GM19463 (cell line): ENCODE data around the gene SLF2.

Source experiments
- ATAC-seq: cut with Tn5 transposase; IDR thresholded peaks from one replicate; pipeline ENCODE4 v1.9.1; 2021; ENCODE audit warnings: mild to moderate bottlenecking, moderate library complexity; ENCODE audit not compliant: unreplicated experiment

SLF2 gene

DNA sequence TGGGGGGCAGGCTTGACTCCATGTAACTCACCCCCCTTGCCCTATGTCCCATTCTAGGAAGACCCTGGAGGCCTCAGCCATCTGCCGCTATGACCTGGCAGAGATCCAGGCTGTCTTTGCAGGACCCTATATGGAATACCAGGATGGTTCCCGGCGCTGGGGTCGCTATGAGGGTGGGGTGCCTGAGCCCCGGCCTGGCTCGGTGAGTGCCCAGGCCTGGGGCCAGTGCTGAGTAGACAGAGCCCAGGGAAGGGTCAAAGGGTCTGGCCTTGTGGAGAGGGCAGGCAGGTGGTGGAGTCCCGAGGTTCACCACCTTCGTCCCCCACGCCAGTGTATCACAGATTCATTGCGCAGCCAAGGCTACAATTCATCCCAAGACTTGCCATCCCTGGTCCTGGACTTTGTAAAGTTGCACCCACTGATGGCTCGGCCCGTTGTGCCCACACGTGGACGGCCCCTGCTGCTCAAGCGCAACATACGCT, 67.1 kb downstream of the SLF2 start:
- no peak for ATAC-seq

DNA sequence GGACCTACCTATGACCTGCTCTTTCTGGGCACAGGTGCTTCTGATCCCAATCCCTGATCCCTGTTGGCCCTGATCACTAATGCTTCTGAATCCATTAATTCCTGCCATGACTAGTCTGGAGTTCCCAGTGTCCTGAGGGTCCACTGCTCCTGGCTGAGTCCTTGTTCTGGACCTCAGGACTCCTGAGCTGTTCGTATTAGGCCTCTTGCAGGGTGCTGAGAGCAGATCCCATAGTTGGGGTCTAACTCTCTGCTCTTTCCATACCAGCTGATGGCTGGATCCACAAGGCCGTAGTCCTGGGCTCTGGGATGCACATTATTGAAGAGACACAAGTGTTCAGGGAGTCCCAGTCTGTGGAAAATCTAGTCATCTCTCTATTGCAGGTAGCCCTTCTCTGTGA, 67.5 kb downstream of the SLF2 start:
- ATAC-seq, result no peak

DNA sequence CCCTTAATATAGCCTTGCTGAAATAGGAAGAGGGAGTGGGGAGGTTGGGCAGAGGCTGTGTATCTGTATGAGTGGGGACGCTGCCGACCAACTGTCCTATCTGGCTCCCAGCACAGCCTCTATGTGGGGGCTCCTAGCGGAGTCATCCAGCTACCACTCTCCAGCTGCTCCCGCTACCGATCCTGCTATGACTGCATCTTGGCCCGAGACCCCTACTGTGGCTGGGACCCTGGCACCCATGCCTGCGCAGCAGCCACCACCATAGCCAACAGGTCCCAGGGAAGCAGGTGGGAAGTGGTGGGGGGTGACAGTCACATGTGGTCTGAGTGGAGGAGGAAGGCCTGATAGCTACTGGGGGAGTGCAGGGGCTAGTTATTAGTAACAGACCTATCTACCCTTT, 67.9 kb downstream of the SLF2 start:
- no peak for ATAC-seq

DNA sequence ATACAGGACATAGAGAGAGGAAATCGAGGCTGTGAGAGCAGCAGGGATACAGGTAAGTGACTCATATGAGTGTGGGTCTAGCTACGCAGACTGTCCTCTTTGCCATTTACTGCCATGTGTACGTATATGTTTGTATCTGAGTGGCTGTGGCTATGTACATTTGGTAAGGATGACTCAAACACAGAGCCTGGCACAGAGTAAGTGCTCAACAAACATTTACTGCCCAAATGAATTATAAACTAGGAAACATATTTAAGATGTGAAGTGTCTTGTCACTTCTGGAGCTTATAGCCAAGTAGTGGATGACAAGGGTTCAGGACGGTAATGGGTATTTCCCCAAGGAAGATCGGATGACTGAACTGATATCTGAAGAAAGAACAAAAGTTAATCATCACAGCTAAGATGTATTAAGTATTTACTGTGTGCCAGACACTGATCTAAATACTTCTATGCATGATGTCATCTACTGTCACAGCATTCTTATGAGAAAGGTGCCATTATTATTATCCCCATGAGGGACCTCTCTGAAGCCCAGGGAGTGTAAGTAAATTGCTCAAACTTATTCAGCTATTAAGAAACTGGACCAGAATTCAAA, 68.5 kb downstream of the SLF2 start:
- ATAC-seq, result no peak

DNA sequence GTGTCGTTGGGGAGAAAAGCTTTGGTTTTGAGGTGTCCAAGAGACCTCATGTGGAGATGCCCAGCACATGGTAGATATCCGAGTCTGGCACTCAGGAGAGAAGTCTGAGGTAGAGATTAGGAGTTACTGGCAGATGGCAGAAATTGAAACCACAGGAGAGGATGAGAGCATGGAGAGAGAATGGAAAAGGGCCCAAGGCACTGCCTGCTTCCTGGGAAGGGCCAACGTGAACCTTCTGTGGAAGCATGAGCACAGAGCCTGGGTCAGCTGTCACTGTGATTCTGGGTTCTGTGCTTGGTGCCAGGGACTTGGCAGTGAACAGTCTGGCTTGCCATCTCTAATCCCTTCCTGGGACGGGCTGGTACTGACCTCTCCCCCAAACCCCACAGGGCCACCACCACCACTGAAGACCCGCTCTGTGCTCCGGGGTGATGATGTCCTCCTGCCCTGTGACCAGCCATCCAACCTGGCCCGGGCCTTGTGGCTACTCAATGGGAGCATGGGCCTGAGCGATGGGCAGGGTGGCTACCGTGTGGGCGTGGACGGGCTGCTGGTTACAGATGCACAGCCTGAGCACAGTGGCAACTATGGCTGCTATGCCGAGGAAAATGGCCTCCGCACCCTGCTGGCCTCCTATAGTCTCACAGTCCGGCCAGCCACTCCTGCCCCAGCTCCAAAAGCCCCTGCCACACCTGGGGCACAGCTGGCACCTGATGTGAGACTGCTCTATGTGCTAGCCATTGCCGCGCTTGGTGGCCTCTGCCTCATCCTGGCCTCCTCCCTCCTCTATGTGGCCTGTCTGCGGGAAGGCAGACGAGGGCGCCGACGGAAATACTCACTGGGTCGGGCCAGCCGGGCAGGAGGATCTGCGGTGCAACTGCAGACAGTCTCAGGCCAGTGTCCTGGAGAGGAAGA, 70.4 kb downstream of the SLF2 start:
- ATAC-seq, result no peak

DNA sequence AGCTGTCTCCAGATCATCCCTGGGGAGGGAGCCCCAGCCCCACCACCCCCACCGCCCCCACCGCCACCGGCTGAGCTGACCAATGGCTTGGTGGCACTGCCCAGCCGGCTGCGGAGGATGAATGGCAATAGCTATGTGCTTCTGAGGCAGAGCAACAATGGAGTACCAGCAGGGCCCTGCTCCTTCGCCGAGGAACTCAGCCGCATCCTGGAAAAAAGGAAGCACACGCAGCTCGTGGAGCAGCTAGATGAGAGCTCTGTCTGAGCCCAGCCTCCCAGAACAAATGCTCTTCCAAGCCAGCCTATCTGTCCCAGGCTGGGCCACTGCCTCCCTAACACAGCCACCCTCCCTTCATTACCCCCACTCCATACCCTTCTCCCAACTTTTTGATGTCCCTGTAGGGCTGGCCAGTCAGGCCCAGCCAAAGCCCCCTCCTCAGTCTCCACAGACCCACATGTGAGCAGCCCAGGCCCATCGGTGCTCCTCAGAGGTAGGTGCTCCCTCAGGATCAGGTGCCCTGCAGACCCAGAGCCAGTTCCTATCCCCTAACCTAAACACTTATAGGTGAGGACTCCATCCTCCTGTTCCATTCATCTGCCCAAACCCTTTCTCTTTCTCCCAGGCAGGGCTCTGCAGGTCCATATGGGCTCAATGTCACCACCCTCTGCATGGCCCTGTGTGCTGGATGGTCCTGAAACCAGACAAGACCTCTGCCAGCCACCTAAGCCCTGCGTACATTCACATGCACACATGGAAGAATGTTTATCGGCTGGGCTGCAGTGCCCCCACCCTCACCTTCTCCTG, 71.3 kb downstream of the SLF2 start:
- no peak for ATAC-seq

DNA sequence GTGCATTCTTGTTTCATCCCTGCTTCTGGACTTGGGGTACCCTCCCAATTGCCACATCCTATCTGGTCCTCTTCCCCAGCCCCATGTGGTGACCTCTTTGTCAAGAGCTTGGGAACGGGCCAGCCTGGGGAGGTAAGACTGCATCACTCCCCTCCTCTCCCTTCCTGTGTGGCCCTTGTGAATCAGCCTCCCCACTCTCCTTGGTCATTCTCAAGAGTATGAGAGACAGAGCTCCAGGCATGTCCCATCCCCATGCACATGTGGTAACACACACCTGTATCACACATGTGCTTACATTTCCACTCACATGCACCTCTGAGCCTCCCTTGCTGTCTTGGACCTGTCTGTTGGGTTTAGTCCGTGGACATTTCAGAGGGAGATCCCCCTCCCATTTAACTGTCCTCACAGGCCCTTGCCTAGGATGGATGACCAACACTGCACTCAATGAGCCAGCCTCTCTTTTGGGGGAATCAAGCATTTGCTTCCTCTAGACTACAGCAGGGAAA, 72.0 kb downstream of the SLF2 start:
- ATAC-seq, result no peak

DNA sequence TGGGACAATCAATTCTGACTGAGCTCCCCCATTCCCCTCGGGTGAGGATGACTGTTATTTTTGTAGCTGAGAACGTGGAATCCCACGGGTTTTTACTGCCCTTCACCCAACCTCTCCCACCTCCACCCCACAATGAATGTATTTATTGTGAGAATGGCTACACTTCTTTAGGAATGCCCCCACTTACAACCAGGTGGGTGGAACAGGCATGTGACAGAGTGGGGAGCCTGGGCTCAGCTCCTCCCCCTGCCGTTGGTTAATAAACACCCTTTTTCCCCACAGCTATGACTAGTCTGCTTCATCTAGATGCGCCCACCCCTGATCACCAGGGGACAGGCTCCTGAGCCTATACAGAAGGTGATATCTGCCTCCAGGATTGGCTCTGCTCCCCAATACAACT, 72.6 kb downstream of the SLF2 start:
- no peak for ATAC-seq

DNA sequence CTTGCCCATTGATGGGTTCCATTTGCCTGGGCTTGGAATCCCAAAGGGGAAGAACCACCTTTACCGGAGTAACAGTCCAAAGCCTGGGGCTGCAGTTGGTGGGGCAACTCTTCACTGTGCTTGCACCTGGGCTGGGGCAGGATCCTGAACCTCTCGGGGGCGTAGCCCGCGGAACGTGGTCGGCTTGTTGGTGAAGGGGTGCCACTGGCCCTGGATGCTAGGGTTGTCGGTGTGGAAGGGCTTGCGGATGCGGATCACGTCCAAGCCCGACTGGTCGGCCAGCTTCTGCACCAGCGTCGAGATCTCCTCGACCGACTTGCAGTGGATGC, 73.8 kb downstream of the SLF2 start:
- ATAC-seq, result no peak

DNA sequence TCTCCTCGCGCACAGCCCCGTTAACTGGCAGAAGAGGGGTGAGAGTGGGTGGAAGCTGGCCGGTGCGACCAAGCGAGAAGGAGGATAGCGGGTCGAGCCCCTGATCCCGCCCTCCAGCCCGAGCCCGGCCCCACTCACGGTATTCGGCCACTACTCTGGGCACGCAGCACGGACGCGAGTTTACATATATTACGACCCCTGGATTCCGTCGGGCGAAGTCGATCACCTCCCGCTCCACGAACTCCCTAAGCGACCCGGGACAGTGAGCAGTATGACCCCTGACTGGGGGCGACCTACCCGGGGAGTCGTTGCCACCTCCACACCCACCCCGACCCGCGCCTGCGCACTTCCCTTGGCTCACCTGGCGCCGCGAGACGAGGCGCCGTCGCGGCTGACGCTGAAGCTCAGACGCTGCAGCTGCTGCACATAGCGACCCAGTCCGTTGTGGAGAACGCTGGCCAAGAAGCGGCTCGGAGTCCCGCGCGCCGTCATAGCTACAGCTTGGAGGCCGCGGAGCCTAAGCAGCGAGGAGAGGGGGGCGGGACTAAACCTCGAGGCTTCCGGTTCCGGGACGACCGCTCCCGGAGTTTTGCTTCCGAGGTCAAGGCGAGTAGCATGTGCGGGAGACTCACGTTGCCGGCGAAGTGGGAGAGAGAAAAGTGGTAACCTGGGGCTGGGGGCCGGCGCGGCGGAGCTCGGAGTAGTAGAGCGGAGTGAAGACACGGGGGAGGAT, 74.4 kb downstream of the SLF2 start, which contains the start of the genes MRPL43 and TWNK:
Gene MRPL43, minus strand, starts transcription at position 546 of the 733 bp plus-strand sequence. Its CDS starts 54 bp downstream, at position 492.
Gene TWNK, plus strand, starts transcription at position 592 of the 733 bp plus-strand sequence. CDS start 668 bp downstream, outside the sequence.
- peak; percentile 85 for ATAC-seq

DNA sequence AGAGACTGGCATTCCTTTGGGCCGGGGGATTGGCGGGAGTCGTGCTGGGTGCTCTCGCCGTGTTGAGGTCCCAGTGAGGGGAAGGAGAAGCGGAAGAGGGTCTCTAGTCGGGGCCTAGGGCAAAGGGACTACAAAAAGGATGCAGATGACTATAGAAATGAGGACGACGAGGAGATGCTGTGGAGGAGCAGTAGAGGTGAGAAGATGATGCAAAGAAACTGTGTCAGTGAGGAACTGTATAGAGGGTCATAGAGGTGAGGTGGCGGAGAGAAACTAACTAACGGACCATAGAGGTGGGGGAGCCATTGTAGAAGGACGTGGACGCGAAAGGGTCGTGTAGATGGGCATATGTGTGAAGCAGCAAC, 74.9 kb downstream of the SLF2 start:
- ATAC-seq, result no peak

DNA sequence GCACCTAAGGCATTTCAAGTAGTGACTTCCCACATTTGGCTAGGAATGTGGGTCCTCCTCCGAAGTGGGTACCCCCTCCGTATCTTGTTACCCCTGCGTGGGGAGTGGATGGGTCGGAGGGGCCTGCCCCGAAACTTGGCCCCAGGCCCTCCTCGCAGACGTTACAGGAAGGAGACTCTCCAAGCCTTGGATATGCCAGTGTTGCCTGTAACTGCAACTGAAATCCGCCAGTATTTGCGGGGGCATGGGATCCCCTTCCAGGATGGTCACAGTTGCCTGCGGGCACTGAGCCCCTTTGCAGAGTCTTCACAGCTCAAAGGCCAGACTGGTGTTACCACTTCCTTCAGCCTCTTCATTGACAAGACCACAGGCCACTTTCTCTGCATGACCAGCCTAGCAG, 75.4 kb downstream of the SLF2 start:
- ATAC-seq, result no peak

DNA sequence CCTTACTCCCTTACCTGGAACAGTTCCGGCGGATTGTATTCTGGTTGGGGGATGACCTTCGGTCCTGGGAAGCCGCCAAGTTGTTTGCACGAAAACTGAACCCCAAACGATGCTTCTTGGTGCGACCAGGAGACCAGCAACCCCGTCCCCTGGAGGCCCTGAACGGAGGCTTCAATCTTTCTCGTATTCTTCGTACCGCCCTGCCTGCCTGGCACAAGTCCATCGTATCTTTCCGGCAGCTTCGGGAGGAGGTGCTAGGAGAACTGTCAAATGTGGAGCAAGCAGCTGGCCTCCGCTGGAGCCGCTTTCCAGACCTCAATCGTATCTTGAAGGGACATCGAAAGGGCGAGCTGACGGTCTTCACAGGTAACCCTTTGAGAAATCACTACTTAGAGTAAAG, 76.3 kb downstream of the SLF2 start:
- ATAC-seq, result no peak

DNA sequence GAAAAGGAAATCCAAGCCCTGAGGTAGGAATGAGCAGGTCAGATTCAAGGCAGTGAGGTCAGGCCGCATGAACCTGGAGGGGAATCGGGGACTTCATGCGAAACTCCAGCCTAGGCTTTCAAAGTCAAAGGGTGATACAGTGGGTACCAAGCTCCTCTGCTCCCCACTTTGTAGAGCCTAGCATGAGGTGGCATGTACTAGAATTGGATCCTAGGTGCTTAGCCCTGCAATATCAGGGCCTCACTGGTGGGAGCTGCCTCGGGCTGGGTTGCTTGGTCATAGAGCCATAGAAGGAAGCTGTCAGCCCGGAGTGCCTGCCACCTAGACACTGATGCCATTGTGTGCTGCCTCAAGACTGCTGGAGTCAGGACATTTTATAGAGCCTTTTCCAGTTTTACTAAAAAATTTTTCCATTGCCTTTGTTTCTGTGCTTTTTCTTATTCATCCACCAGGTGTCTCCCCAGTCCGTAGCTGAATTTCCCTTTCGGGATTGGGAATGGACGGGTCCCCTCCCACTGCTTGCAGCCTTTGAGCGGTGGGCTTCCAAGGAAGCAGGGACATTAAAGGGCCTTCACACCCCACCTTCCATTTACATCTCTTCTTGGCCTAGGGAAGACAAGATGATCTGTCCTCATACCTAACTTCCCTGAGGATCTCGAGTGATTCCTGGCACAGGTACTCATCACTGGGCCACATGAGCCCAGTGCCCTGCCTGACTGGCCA, 81.4 kb downstream of the SLF2 start:
- no peak for ATAC-seq

DNA sequence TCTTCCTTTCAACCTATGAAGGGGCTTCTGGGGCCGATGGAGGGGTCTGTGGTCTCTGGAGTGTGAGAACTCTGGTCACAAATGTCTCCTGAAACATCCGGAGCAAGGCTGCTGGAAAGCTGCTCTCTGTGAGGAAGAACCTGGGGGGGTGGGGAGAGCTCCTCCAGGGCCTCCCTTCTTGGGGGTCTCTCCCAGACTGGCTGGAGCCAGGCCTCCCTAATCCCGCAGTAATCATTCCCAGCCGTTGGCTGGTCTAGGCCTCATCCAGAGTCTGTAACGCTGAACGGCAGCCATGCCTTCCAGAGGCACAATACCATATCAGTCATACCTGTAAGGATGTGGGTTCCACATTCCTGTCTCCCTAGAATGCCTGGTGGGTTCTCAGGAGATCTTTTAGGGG, 82.4 kb downstream of the SLF2 start:
- no peak for ATAC-seq

DNA sequence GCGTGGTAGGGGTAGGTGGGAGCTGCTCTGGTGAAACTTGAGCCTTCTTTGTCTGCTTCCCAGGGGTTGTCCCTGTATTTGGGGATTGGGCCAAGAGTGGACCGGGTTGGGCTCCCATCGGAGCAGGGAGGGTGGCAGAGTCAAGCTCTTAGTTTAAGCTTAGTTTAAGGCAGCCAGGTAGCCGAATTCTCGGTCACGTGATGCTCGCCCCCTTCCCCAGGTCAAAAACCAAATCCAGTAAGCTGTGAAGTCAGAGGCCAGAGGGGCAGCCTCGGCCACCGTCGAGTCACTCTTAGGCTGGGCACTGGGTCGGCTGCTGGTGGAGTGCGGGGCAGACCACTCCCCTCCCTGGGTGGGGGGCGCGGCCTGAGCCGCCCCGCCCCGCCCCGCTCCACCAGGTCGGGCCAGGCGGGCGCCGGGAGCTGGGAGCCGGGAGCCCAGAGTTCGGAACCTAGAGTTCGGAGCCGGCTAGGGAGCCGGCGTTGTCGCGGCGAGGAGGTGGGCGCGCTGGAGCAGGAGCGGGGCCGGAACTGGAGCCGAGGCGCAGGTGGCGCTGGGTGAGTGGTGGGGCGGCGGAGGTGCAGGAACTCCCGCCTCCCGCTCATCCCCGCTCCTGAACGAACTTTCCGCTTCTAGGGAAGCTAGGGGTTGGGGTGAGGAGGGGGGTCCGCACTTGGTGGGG, 84.1 kb downstream of the SLF2 start:
- peak; percentile 15 for ATAC-seq

DNA sequence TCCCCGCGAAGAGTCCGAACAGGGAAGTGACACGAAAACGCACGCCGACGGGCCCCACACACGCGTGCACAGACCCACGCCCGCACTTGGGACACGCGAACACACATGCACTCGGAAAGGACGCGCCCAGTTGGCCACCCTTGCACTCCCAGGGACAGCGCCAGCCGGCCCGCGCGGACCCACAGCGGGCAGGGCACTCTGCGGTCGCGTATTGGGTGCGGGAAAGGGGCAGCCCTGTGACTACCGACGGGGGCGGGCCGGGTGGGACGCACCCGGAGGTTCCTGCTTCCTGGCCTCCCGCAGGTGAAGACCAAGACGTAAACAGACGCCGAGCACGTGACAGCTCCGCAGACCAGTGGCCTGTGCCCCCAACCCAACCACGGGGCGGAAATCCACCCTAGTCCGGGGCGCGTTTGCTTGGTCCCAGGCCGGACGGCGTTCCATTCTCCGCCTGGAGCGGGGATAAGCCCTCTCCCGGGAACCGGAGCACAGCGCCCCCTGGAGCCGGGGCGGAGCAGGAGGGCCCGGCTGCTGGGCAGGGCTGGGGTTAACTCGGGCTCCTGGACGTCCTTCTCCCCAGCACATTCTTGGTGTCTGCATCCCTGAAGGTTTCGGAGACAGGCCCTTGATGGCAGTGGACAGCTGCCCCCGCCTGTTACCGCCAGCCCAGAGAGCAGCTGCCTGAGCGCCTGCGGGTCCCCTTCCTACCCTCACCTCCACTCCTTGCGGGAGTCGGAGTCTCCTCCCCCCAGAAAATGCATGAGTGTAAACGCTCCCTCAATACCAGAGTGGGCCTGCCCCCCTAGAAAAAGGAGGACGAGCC, 84.8 kb downstream of the SLF2 start:
- ATAC-seq, result peak; percentile 28

DNA sequence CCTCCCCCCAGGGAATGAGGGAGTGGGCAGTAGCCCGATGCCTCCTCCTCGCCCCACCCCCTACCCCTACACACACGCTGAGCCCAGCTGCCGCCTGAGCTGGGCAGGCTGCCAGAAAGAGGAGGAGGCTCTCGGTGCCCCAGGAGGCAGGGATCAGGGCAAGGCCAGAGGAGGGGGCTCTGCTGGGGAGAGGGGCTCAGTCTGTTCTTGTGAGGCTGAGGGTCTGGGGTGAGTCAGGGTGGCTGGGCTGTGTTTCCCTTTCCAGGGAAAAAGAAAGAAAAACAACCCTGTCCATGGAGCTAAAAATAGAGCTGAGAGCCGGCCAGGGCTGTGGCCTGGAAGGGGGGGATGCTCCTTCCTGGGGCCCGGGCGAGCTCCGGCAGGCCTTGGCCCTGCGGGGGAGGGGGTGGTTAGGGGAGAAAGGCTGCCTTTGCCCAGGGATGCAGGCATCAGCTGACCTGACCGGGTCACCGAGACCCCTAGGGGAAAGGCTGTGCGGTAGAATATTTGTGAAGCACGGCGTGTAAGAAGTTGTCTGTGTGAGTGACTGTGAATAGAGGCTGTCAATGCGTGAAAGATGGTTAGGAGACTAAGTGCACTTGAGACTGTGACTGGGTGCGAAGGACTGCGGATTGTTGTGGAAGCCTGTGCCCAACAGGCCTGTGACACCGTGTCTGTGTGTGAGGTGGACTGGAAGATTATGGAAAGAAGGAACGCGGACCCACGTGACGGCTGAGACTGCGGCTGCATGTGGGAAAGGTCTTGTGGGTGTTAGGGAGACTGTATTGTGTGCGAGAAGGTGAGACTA, 85.6 kb downstream of the SLF2 start:
- ATAC-seq, result peak; percentile 38
